ENCODE results near the gene PPP4R3A. TPM values are rescaled to one million over a fixed set of nuclear protein-coding genes. Genes with fewer than 3 reads are reported as not detected.
"Not testable (repeated sequence)": the region's sequence is repeated elsewhere in the genome, so short reads cannot be mapped to it uniquely, and the experiment has no call there.

PPP4R3A gene
- total and polyA plus RNA-seq, 2 experiments from 2014 or later: 47.6 to 85.7 TPM

DNA sequence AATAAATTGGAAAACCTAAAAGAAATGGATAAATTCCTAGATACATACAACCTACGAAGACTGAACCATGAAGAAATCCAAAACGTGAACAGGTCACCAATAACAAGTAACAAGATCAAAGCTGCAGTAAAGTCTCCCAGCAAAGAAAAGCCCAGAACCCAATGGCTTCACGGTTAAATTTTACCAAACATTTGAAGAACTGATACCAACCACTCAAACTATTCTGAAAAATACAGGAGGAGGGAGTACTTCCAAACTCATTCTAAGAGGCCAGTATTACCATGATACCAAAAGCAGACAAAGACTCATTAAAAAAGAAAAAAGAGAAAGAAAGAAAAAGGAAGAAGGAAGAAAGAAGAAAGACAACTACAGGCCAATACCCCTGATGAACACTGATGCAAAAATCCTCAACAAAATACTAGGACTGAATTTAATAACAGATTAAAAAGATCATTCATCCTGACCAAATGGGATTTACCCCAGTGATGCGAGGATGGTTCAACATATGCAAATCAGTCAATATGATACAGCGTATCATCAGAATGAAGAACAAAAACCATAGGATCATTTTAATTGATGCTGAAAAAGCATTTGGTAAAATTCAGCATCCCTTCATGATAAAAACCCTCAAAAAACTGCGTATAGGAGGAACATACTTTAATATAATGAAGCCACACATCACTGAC, 65.6 kb downstream of the PPP4R3A start:
- Histone ChIP-seq H3K27me3 (no peaks in the 10 kb centered on the region), H3K4me2 (no peak overlapping the region), H3K4me1 (ENCODE audit: insufficient read depth) (no peaks in the 10 kb centered on the region), H3K27ac (no peak overlapping the region), H3K9me3 (ENCODE audit: low read depth) (no peaks in the 10 kb centered on the region), H3K36me3 (replicated peaks; ENCODE audit: insufficient read depth, low read depth) (no peaks in the 10 kb centered on the region), H4K20me1 (ENCODE audit: insufficient read depth, poor library complexity, severe bottlenecking) (no peaks in the 10 kb centered on the region), H2AFZ (no peak overlapping the region), H3K4me3 (no peak overlapping the region), H3K9me2 (replicated peaks; ENCODE audit: insufficient read depth) (no peaks in the 10 kb centered on the region), H3K79me2 (no peaks in the 10 kb centered on the region)
- 86% methylated on average over 6 of the region's 6 CpGs for WGBS (ENCODE audit: low lambda C conversion rate, missing lambda C conversion rate)
- no peak for TF ChIP-seq EZH2 (IDR thresholded peaks at IDR 0.05; ENCODE audit: borderline replicate concordance)
- TF ChIP-seq, protein P1, sequence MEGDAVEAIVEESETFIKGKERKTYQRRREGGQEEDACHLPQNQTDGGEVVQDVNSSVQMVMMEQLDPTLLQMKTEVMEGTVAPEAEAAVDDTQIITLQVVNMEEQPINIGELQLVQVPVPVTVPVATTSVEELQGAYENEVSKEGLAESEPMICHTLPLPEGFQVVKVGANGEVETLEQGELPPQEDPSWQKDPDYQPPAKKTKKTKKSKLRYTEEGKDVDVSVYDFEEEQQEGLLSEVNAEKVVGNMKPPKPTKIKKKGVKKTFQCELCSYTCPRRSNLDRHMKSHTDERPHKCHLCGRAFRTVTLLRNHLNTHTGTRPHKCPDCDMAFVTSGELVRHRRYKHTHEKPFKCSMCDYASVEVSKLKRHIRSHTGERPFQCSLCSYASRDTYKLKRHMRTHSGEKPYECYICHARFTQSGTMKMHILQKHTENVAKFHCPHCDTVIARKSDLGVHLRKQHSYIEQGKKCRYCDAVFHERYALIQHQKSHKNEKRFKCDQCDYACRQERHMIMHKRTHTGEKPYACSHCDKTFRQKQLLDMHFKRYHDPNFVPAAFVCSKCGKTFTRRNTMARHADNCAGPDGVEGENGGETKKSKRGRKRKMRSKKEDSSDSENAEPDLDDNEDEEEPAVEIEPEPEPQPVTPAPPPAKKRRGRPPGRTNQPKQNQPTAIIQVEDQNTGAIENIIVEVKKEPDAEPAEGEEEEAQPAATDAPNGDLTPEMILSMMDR (IDR thresholded peaks at IDR 0.05; ENCODE audit: poor library complexity): no peak
- TF ChIP-seq EZH2phosphoT487 (IDR thresholded peaks at IDR 0.05; ENCODE audit: low read depth, severe bottlenecking, unreplicated experiment): no peak
- DNase-seq (ENCODE audit: low spot score): no peak

DNA sequence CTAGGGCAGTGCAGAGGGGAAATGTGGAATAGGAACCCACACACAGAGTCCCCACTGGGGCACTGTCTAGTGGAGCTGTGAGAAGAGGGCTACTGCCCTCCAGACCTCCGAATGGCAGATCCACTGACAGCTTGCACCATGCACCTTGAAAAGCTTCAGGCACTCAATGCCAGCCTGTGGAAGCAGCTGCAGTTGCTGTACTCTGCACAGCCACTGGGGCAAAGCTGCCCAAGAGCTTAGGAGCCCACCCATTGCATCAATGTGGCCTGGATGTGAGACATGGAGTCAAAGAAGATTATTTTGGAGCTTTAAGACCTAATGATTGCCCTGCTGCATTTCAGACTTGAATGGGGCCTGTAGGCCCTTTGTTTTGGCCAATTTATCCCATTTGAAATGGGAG, 70.8 kb downstream of the PPP4R3A start:
- no peaks in the 10 kb centered on the region for H4K20me1 ChIP-seq (ENCODE audit: insufficient read depth, poor library complexity, severe bottlenecking)
- H3K9me2 ChIP-seq (replicated peaks; ENCODE audit: insufficient read depth): no peaks in the 10 kb centered on the region
- 89% methylated on average over 1 of the region's 1 CpG for WGBS (ENCODE audit: low lambda C conversion rate, missing lambda C conversion rate)
- no peaks in the 10 kb centered on the region for H3K9me3 ChIP-seq (ENCODE audit: low read depth)
- DNase-seq (ENCODE audit: low spot score): no peak
- H2AFZ ChIP-seq: no peak overlapping the region
- H3K4me3 ChIP-seq: no peak overlapping the region
- H3K4me1 ChIP-seq (ENCODE audit: insufficient read depth): no peaks in the 10 kb centered on the region
- no peaks in the 10 kb centered on the region for H3K79me2 ChIP-seq
- no peak overlapping the region for H3K27ac ChIP-seq
- no peaks in the 10 kb centered on the region for H3K36me3 ChIP-seq (replicated peaks; ENCODE audit: insufficient read depth, low read depth)
- TF ChIP-seq EZH2 (IDR thresholded peaks at IDR 0.05; ENCODE audit: borderline replicate concordance): no peak
- no peak for TF ChIP-seq EZH2phosphoT487 (IDR thresholded peaks at IDR 0.05; ENCODE audit: low read depth, severe bottlenecking, unreplicated experiment)
- TF ChIP-seq, protein P1 (IDR thresholded peaks at IDR 0.05; ENCODE audit: poor library complexity): no peak
- H3K4me2 ChIP-seq: no peak overlapping the region
- no peaks in the 10 kb centered on the region for H3K27me3 ChIP-seq

DNA sequence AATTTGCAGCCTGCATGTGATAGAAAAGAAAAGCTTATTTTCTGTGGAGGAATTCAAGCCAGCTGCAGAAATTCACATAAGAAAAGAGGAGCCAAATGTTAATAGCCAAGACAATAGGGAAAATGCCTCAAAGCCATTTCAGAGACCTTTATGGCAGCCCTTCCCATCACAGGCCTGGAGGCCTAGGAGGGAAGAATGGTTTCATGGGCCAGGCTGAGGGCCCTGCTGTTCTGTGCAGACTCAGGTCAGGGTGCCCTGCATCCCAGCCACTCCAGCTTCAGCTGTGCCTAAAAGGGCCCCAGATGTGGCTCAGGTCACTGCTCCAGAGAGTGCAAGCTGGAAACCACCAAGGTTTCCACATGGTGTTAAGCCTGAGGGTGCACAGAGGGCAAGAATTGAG, 71.3 kb downstream of the PPP4R3A start:
- Histone ChIP-seq H3K79me2 (no peaks in the 10 kb centered on the region), H3K4me2 (no peak overlapping the region), H3K4me1 (ENCODE audit: insufficient read depth) (no peaks in the 10 kb centered on the region), H3K27ac (no peak overlapping the region), H4K20me1 (ENCODE audit: insufficient read depth, poor library complexity, severe bottlenecking) (no peaks in the 10 kb centered on the region), H3K9me3 (ENCODE audit: low read depth) (no peaks in the 10 kb centered on the region), H3K4me3 (no peak overlapping the region), H2AFZ (no peak overlapping the region), H3K9me2 (replicated peaks; ENCODE audit: insufficient read depth) (no peaks in the 10 kb centered on the region), H3K36me3 (replicated peaks; ENCODE audit: insufficient read depth, low read depth) (no peaks in the 10 kb centered on the region), H3K27me3 (no peaks in the 10 kb centered on the region)
- no peak for DNase-seq (ENCODE audit: low spot score)
- TF ChIP-seq EZH2phosphoT487 (IDR thresholded peaks at IDR 0.05; ENCODE audit: low read depth, severe bottlenecking, unreplicated experiment) (no peak), EZH2 (IDR thresholded peaks at IDR 0.05; ENCODE audit: borderline replicate concordance) (no peak)
- TF ChIP-seq, protein P1 (IDR thresholded peaks at IDR 0.05; ENCODE audit: poor library complexity): no peak

DNA sequence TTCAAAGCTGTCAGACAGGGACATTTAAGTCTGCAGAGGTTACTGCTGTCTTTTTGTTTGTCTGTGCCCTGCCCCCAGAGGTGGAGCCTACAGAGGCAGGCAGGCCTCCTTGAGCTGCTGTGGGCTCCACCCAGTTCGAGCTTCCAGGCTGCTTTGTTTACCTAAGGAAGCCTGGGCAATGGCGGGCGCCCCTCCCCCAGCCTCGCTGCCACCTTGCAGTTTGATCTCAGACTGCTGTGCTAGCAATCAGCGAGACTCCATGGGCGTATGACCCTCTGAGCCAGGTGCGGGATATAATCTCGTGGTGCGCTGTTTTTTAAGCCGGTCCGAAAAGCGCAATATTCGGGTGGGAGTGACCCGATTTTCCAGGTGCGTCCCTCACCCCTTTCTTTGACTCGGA, 73.8 kb downstream of the PPP4R3A start:
- not testable (repeated sequence) for H3K9me3 ChIP-seq (ENCODE audit: low read depth); H3K27ac ChIP-seq; H3K36me3 ChIP-seq (replicated peaks; ENCODE audit: insufficient read depth, low read depth); DNase-seq (ENCODE audit: low spot score); H3K27me3 ChIP-seq; H4K20me1 ChIP-seq (ENCODE audit: insufficient read depth, poor library complexity, severe bottlenecking); H3K79me2 ChIP-seq; H3K4me1 ChIP-seq (ENCODE audit: insufficient read depth); H3K4me3 ChIP-seq; H3K9me2 ChIP-seq (replicated peaks; ENCODE audit: insufficient read depth); H2AFZ ChIP-seq; H3K4me2 ChIP-seq
- 78% methylated on average over 15 of the region's 16 CpGs for WGBS (ENCODE audit: low lambda C conversion rate, missing lambda C conversion rate)
